ENCODE measurements around the gene SLX4.

The SLX4 gene

GRCh38 chr16:3573146-3573815 lies 38.1 kb downstream of the SLX4 start:
- TF ChIP-seq, protein P1, sequence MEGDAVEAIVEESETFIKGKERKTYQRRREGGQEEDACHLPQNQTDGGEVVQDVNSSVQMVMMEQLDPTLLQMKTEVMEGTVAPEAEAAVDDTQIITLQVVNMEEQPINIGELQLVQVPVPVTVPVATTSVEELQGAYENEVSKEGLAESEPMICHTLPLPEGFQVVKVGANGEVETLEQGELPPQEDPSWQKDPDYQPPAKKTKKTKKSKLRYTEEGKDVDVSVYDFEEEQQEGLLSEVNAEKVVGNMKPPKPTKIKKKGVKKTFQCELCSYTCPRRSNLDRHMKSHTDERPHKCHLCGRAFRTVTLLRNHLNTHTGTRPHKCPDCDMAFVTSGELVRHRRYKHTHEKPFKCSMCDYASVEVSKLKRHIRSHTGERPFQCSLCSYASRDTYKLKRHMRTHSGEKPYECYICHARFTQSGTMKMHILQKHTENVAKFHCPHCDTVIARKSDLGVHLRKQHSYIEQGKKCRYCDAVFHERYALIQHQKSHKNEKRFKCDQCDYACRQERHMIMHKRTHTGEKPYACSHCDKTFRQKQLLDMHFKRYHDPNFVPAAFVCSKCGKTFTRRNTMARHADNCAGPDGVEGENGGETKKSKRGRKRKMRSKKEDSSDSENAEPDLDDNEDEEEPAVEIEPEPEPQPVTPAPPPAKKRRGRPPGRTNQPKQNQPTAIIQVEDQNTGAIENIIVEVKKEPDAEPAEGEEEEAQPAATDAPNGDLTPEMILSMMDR (IDR thresholded peaks at IDR 0.05; ENCODE audit: insufficient read depth, missing control alignments) = no peak
- no peak for DNase-seq (ENCODE audit: insufficient read length, low spot score)
- no peak for FAIRE-seq

- FAIRE-seq (no peak), DNase-seq (ENCODE audit: insufficient read length, low spot score) (no peak)
- TF ChIP-seq, protein P1 (IDR thresholded peaks at IDR 0.05; ENCODE audit: insufficient read depth, missing control alignments) = no peak
These were observed 40.9 kb downstream of the SLX4 start for GRCh38 chr16:3570420-3571062.

DNA sequence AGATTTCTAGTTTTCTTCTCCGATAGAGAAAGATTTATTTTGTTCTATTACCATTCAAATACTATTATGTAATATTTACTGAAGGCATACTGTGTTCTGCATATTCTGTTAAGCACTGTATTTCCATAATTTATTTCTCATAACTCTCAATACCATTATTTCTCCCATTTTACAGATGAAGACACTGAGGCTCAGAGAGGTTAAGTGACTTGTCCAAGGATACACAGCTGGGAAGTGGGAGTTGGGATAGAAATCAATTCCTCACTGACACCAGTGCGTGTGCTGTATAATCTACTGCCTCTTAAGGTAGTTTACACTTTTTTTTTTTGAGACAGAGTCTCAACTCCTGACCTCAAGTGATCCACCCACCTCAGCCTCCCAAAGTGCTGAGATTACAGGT lies 41.6 kb downstream of the SLX4 start:
- DNase-seq (ENCODE audit: insufficient read length, low spot score) = no peak
- no peak for FAIRE-seq
- TF ChIP-seq, protein P1 (IDR thresholded peaks at IDR 0.05; ENCODE audit: insufficient read depth, missing control alignments) = no peak

- no peak for FAIRE-seq
- TF ChIP-seq, protein P1 (IDR thresholded peaks at IDR 0.05; ENCODE audit: insufficient read depth, missing control alignments) = no peak
- no peak for DNase-seq (ENCODE audit: insufficient read length, low spot score)
These were observed 44.4 kb downstream of the SLX4 start for GRCh38 chr16:3566990-3567389.

GRCh38 chr16:3564889-3565141 lies 46.6 kb downstream of the SLX4 start:
- FAIRE-seq (no peak), DNase-seq (ENCODE audit: insufficient read length, low spot score) (no peak)
- TF ChIP-seq, protein P1 (IDR thresholded peaks at IDR 0.05; ENCODE audit: insufficient read depth, missing control alignments) = no peak

DNA sequence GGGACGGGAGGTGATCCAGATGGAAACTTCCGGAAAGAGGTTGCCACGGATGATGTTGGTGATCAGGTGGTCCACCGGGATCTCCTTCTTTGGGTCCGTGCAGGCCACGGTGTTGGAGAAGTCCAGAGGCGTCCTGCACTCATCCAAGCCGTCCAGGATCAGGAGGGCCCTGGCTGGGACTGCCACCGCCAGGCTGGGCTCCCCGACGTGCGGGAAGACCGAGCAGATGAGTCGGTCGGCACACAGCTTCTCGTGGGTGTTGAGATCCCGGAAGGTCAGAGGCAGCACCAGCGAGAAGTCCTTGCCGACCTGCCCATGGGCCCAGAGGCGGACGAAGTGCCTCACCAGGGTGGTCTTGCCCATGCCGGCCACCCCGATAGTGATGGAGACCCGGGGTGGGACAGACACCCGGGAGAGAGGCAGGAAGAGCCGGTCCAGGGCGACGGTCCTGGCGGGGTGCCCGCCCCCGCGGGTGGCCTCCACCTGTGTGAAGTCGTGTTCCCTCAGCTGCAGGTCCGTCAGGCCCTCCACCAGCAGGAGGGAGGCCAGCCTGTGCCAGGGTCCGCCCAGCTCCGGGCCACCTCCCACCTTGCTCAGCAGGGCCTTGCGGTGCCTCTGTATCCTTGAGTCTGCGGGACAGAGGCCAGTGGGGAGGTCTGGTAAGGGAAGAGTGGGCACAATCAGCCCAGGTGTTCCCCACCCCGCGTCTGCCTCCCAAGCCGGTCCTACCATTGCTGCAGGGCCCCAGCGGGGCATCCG lies 47.1 kb downstream of the SLX4 start:
- no peak for FAIRE-seq
- no peak for DNase-seq (ENCODE audit: insufficient read length, low spot score)
- TF ChIP-seq, protein P1 (IDR thresholded peaks at IDR 0.05; ENCODE audit: insufficient read depth, missing control alignments) = no peak
